ENCODE data around the gene SUCLG2. TPM values are rescaled to one million over a fixed set of nuclear protein-coding genes. Genes with fewer than 3 reads are reported as not detected.

The SUCLG2 gene
- total and polyA plus RNA-seq, 9 of the 15 experiments (the other 6 are each of a cell fraction or from before 2014, with no cell fraction given), result 10.1 to 41.4 (median 29.0) TPM

DNA sequence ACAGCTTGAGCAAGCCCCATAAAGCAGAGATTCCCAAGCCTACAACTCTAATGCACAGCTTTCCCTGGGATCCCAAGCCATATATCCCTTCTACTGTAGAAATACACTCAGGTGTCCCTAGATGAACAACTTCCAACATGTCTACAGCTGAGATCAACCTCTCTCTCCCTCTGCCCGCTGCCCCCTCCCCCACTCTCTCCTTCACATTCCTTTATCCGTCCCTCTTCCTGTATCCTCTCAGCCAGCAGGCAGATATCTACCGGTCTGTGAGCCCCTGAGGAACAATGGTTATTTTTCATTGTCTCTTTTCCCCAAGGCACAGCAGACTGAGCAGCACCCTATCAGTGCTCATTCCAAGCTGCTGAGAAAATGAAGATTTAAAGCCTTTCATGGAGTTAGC, 138.6 kb downstream of the SUCLG2 start:
- H2AFZ ChIP-seq (ENCODE audit: low read depth, low read length), result no peak overlapping the region
- 67% methylated on average over 3 of the region's 3 CpGs for WGBS (ENCODE audit: insufficient coverage, low coverage, missing lambda C conversion rate)
- H4K20me1 ChIP-seq (replicated peaks; ENCODE audit: control insufficient read depth, insufficient read depth, low read length), result no peaks in the 10 kb centered on the region
- H3K79me2 ChIP-seq (ENCODE audit: control insufficient read depth, insufficient read depth, low read length), result no peaks in the 10 kb centered on the region
- no TSS peak for BruUV-seq (replicated peaks)
- H3K9ac ChIP-seq (ENCODE audit: insufficient read depth in 1 of 2, low read depth in 2 of 2, low read length in 2 of 2), result no peak overlapping the region
- DNase-seq (ENCODE audit: extremely low read depth in 1 of 4, low spot score in 3 of 4) (no peak), FAIRE-seq (no peak), ATAC-seq (no peak)
- TF ChIP-seq MAFK (IDR thresholded peaks at IDR 0.05; ENCODE audit: low read length) (no peak), ASH1L (IDR thresholded peaks at IDR 0.05; ENCODE audit: borderline replicate concordance, low read depth, partially characterized antibody) (no peak), SETDB1 (IDR thresholded peaks at IDR 0.05; ENCODE audit: low read length) (no peak), HMGN3 (IDR thresholded peaks at IDR 0.05; ENCODE audit: borderline replicate concordance, extremely low read depth, insufficient read length, low read depth, low read length) (no peak), HIVEP1 (CRISPR knock-in tag; IDR thresholded peaks at IDR 0.05) (no peak), KDM5B (IDR thresholded peaks at IDR 0.05; ENCODE audit: insufficient replicate concordance, low read depth, low read length) (no peak), RHOXF2B (CRISPR knock-in tag; conservative IDR thresholded peaks at IDR 0.05) (no peak), U2AF1 (optimal IDR thresholded peaks at IDR 0.05; ENCODE audit: low read depth, low read length) (no peak), HOXB6 (CRISPR knock-in tag; IDR thresholded peaks at IDR 0.05; ENCODE audit: borderline replicate concordance) (no peak)
- TF ChIP-seq, protein P1, sequence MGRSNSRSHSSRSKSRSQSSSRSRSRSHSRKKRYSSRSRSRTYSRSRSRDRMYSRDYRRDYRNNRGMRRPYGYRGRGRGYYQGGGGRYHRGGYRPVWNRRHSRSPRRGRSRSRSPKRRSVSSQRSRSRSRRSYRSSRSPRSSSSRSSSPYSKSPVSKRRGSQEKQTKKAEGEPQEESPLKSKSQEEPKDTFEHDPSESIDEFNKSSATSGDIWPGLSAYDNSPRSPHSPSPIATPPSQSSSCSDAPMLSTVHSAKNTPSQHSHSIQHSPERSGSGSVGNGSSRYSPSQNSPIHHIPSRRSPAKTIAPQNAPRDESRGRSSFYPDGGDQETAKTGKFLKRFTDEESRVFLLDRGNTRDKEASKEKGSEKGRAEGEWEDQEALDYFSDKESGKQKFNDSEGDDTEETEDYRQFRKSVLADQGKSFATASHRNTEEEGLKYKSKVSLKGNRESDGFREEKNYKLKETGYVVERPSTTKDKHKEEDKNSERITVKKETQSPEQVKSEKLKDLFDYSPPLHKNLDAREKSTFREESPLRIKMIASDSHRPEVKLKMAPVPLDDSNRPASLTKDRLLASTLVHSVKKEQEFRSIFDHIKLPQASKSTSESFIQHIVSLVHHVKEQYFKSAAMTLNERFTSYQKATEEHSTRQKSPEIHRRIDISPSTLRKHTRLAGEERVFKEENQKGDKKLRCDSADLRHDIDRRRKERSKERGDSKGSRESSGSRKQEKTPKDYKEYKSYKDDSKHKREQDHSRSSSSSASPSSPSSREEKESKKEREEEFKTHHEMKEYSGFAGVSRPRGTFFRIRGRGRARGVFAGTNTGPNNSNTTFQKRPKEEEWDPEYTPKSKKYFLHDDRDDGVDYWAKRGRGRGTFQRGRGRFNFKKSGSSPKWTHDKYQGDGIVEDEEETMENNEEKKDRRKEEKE (IDR thresholded peaks at IDR 0.05; ENCODE audit: borderline replicate concordance in 1 of 2, control insufficient read depth in 1 of 2, low read depth in 2 of 2, low read length in 1 of 2), result no peak
- CTCF ChIA-PET (ENCODE audit: low intra/inter-chr PET ratio), result no interaction called here
- H3K9me3 ChIP-seq (replicated peaks; ENCODE audit: control insufficient read depth, insufficient read depth, low read depth, low read length), result no peaks in the 10 kb centered on the region
- no peak overlapping the region for H3K27ac ChIP-seq (ENCODE audit: extremely low read depth, low read depth, low read length)
- in situ Hi-C loops (cut with MboI), result no loop called here
- no peak overlapping the region for H3K4me2 ChIP-seq (ENCODE audit: insufficient read depth, low read length)
- intact Hi-C loops (cut with micrococcal nuclease), result no loop called here
- no peaks in the 10 kb centered on the region for H3K9me1 ChIP-seq (ENCODE audit: control insufficient read depth, insufficient read depth, low read length)
- no peaks in the 10 kb centered on the region for H3K4me1 ChIP-seq (replicated peaks in 1 of 2; ENCODE audit: control insufficient read depth in 2 of 2, insufficient read depth in 2 of 2, low read length in 2 of 2)
- no peaks in the 10 kb centered on the region for H3K27me3 ChIP-seq (ENCODE audit: control insufficient read depth in 2 of 2, insufficient read depth in 2 of 2, low read length in 2 of 2)
- peaks cover 17% of the 10 kb centered on the region; the same call in 2 of the 3 replicates for H3K36me3 ChIP-seq (ENCODE audit: control insufficient read depth, insufficient read depth, low read length)
- POLR2A ChIA-PET, result no interaction called here
- H3K4me3 ChIP-seq, result no peak overlapping the region

All from K562 (cell line).